ENCODE measurements around the gene SPATA19.
"Not testable (repeated sequence)": the region's sequence is repeated elsewhere in the genome, so short reads cannot be mapped to it uniquely, and the experiment has no call there.

SPATA19 gene

GRCh38 chr11:133845413-133845812 lies at the start of gene SPATA19:
Gene SPATA19, minus strand, starts transcription at chr11:133845513. Its CDS starts 67 bp downstream, at chr11:133845446.
- no peak for DNase-seq

DNA sequence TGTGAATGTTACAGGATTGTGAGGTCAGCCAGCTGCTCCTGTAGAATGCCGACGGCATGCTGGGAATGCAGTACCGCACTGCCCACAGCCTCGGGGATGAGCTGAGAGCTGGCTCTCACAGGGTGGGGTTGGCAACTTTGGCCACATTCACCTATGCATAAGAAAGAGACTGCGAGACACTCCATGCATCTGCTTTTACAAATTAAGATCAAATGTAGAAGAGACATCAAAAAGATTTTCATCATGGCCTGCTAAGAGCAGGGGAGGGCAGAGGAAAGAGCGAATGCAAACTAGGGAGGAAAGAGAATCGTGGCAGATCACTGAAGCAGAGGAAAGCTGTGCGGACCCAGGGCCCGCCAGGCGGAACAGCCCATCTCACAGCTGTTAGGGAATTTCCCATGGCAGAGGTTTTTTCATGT lies 49.8 kb upstream of the SPATA19 start:
- DNase-seq: no peak

- DNase-seq: no peak
Observed at GRCh38 chr11:133893381-133893780, 48.1 kb upstream of the SPATA19 start.

GRCh38 chr11:133892584-133893380 lies 47.5 kb upstream of the SPATA19 start:
- no peak for DNase-seq

GRCh38 chr11:133892126-133892525 lies 46.8 kb upstream of the SPATA19 start:
- no peak for DNase-seq

- no peak for DNase-seq
Observed at GRCh38 chr11:133889893-133890292, 44.6 kb upstream of the SPATA19 start.

- no peak for DNase-seq
Observed at GRCh38 chr11:133889188-133889587, 43.9 kb upstream of the SPATA19 start.

GRCh38 chr11:133887692-133888332 lies 42.5 kb upstream of the SPATA19 start:
- peak in 1 of 2 experiments; percentile 11 for DNase-seq

GRCh38 chr11:133886029-133886428 lies 40.7 kb upstream of the SPATA19 start:
- DNase-seq: no peak

GRCh38 chr11:133872160-133872559 lies 26.8 kb upstream of the SPATA19 start:
- no peak for DNase-seq

DNA sequence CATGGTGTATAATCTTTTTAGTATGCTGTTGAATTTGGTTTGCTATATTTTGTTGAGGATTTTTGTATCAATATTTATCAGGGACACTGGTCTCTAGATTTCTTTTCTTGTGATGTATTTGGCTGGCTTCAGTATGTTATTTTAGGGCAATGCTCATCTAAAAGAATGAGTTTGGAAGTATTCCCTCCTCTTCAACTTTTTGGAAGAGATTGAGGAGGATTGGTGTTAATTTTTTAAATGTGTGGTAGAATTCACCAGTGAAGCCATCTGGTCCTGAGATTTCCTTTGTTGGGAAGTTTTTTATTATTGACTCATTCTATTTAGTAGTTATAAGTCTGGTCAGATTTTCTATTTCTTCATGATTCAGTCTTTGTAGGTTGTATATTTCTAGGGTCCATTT lies 22.1 kb upstream of the SPATA19 start:
- DNase-seq: no peak

GRCh38 chr11:133865466-133865865 lies 20.2 kb upstream of the SPATA19 start:
- no peak for DNase-seq

DNA sequence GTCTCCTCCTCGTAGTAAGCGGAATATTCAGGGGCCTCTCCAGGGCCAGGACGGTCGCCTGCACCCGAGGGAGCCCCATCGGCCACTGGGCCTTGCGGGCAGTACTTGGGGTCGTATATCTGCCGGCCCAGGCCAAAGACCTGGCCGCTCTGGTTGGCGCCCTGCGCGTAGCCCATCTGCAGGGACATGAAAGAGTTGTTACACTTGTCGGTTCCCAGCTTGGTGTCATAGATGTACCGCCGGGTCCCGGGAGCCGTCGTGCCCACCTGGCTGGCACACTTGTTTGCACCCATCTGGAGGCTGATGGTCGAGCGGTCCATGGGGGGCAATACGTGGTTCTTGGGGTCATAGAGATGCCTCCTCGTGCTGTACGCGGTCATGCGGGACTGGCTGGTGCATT lies 19.4 kb upstream of the SPATA19 start:
- DNase-seq: no peak

GRCh38 chr11:133860151-133860550 lies 14.8 kb upstream of the SPATA19 start:
- DNase-seq: no peak

GRCh38 chr11:133854330-133854960 lies 9.1 kb upstream of the SPATA19 start:
- not testable (repeated sequence) for DNase-seq

DNA sequence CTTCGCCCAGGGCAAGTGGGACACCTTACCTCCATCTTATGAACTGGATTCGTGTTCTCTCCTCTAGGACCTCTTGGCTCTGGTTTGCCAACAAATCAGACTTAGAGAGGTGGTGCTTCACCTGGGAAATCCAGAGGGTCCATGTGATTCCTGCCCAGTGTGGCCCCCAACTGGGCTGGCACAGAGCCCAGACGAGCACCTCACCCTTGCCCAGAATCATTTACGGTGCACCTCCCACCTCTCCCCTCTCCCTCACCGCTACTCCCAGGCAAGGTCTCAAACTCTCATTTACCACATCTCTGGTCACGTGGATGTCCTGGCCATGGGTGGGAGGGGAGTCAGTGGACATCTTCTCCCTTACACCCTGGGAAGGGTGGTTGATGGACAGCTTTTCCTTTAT lies 1.1 kb downstream of the SPATA19 start:
- DNase-seq: no peak

- DNase-seq: no peak
Observed at GRCh38 chr11:133843454-133843987, 1.8 kb downstream of the SPATA19 start.

- no peak for DNase-seq
Observed at GRCh38 chr11:133842730-133843129, 2.6 kb downstream of the SPATA19 start.

- DNase-seq: no peak
Observed at GRCh38 chr11:133842053-133842452, 3.3 kb downstream of the SPATA19 start.

- no peak for DNase-seq
Observed at GRCh38 chr11:133841279-133842043, 3.9 kb downstream of the SPATA19 start.

- no peak for DNase-seq
Observed at GRCh38 chr11:133840479-133840941, 4.8 kb downstream of the SPATA19 start.

All from NCI-H524 (cell line).